AG10803 (cell line): Measurements from ENCODE around the gene RHBDF1.
A peak's percentile ranks its signal among the peaks of the same experiment; 100 is the strongest.

Experiments used
- DNase-seq: peaks from one replicate; pipeline ENCODE4 v3.0.0; 2010; ENCODE audit warnings: low read depth
- H3K4me3 ChIP-seq: 2 replicates; pipeline ENCODE4 v1.5.1; 2011; ENCODE audit warnings: mild to moderate bottlenecking, low read length, control low read depth
- TF ChIP-seq, protein P1 (sequence below): conservative IDR thresholded peaks from 2 replicates; pipeline ENCODE4 v1.5.1; 2011; ENCODE audit warnings: mild to moderate bottlenecking, low read length, control low read depth, inconsistent platforms

RHBDF1 gene

GRCh38 chr16:57711-58110, 14.7 kb downstream of the RHBDF1 start:
- H3K4me3 ChIP-seq = no peak overlapping the region
- TF ChIP-seq, protein P1, sequence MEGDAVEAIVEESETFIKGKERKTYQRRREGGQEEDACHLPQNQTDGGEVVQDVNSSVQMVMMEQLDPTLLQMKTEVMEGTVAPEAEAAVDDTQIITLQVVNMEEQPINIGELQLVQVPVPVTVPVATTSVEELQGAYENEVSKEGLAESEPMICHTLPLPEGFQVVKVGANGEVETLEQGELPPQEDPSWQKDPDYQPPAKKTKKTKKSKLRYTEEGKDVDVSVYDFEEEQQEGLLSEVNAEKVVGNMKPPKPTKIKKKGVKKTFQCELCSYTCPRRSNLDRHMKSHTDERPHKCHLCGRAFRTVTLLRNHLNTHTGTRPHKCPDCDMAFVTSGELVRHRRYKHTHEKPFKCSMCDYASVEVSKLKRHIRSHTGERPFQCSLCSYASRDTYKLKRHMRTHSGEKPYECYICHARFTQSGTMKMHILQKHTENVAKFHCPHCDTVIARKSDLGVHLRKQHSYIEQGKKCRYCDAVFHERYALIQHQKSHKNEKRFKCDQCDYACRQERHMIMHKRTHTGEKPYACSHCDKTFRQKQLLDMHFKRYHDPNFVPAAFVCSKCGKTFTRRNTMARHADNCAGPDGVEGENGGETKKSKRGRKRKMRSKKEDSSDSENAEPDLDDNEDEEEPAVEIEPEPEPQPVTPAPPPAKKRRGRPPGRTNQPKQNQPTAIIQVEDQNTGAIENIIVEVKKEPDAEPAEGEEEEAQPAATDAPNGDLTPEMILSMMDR = no peak
- no peak for DNase-seq

DNA sequence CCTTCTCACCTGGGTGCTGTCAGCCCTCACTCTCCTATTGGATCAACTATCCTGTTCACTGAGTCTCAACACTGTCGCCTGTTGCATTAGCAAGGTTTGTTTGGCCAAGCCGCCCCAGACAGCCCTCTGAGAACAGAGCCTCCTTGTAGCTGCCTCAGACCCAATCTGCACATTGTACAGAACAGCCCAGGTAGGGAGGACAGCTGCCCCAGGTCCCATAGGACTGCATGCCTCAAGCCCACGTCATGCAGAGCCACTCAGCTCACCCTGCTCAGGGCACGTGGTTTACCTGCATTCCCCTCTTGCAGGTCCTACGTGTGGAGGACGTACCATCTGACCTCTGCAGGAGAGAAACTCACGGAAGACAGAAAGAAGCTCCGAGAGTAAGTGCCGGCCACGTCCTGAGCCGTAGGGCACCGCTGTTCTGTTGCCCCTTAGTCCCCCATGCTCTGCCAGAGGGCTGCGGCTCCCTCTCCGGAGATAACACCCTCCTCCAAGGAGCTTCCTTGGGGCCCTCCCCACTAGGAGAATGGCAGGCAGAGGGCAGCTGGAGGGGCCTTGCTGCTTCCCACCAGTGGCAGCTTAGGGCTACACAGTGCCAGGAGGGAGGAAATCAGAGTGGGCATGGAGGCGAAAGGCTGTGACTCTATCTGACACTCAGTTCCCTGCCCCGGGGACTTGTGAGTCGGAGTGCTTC, 16.1 kb downstream of the RHBDF1 start:
- no peak for DNase-seq
- H3K4me3 ChIP-seq = no peak overlapping the region
- TF ChIP-seq, protein P1 = no peak

- no peak for DNase-seq
- TF ChIP-seq, protein P1 = no peak
- H3K4me3 ChIP-seq = no peak overlapping the region
These were observed 16.8 kb downstream of the RHBDF1 start for GRCh38 chr16:55571-56136.

GRCh38 chr16:54237-54581, 18.2 kb downstream of the RHBDF1 start:
- TF ChIP-seq, protein P1 = no peak

GRCh38 chr16:53346-54236, 18.8 kb downstream of the RHBDF1 start, which contains the start of the genes POLR3K and SNRNP25:
Gene POLR3K (minus strand): TSS chr16:53608. CDS start chr16:53586, 22 bp downstream.
Gene SNRNP25 (plus strand): TSS chr16:53828. CDS start chr16:54017, 189 bp downstream.
- peak within 1 kb of the TSS; percentile 84 for H3K4me3 ChIP-seq
- TF ChIP-seq, protein P1 = no peak
- DNase-seq = peak; percentile 98

More at GRCh38 chr16:54237-54581, 18.2 kb downstream of the RHBDF1 start:
- peak overlapping the region; percentile 83 for H3K4me3 ChIP-seq
- DNase-seq = no peak

DNA sequence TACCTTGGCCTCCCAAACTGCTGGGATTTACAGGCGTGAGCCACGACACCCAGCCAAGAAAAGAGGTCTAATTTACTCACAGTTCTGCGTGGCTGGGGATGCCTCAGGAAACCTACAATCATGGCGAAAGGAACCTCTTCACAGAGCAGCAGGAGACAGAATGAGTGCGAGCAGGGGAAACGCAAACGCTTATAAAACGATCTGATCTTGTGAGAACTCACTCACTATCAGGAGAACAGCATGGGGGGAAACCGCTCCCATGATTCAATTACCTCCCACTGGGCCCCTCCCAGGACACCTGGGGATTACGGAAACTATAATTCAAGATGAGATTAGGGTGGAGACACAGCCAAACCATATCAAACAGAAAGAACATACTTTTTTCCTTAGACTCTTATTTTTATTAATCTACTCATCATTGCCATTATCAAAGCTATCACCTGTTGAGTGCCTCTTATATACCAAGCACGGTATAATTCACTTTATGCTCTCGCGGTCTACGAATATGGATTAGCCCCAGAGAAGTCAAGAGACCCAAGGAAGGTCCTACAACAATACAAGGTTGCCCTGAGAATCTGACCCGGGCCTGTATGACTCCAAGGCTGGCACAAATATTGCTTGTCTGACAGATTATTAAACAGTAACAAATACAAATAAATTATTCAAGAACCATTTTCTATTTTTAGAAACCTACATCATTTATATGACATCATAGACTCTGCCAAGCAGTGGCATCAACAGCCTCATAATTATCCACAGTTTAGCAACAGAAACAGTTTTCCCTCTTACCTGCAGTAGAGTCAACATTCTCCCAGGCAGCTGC, 21.5 kb downstream of the RHBDF1 start:
- no peak overlapping the region for H3K4me3 ChIP-seq
- TF ChIP-seq, protein P1 = no peak
- no peak for DNase-seq
